ENCODE measurements around the gene BCAS3.

- TF ChIP-seq POLR2A (IDR thresholded peaks at IDR 0.05; ENCODE audit: low read length) (no peak), GATA1 (IDR thresholded peaks at IDR 0.05; ENCODE audit: low read depth, low read length) (no peak)
Observed at GRCh38 chr17:61007980-61008379, 330.3 kb downstream of the BCAS3 start.

Measured in erythroblast (primary cell).